Activated naive CD4-positive, alpha-beta T cell treated with Interleukin-2 at 50 U/mL for 16 hours (primary cell): ENCODE results near the gene MRPL54.
"Not testable (repeated sequence)": the region's sequence is repeated elsewhere in the genome, so short reads cannot be mapped to it uniquely, and the experiment has no call there.

Experiments
- DNase-seq: peaks from one replicate; pipeline ENCODE4 v3.0.0-alpha.2; 2020

MRPL54 gene

DNA sequence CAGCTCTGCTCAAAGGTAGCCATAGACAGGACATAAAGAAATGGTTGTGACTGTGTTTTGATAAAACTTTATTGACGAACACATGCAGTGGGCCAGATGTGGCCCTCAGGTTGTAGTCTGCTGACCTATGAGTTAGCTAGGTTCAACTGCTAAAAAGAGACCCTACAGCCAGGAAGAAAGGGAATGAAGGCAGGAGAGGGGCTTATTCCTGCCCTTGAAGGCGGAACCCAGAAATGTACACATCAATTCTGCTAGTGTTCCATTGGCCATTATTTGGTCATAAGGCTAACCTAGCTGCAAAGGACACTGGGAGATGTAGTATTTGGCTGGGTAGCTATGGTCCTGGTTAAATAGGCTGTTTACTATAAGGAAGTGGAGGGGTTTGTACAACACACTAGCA, 19.0 kb upstream of the MRPL54 start:
- DNase-seq, result no peak

DNA sequence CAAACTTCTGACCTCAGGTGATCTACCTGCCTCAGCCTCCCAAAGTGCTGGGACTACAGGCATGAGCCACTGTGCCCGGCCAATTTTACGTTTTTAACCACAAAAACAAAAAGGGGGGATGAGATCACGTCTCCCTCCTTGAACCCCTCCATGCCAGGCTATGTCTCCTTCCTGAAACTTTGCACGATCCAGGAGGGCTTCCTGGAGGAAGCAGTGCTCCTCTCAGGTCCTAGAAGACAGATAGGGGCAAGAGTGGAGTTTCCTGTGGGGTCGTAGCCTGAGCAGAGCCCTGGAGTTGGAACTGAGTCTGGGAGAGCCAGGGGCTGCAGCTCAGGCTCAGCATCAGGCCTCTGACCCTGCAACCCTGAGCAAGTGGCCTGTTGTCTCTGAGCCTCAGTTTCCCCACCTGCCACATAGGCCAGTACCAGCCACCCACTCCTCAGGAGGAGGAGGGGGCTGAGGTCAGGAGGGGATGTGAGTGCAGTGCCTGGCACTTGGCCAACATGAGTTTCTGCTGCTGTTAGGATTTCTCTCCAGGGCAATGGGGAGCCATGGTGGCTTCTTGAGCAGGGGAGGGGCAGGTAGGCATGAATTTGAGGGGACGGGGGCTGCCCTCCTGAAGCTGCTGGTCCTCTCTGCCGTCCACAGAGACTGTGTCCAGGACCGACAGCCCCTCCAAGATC, 17.0 kb upstream of the MRPL54 start:
- no peak for DNase-seq

DNA sequence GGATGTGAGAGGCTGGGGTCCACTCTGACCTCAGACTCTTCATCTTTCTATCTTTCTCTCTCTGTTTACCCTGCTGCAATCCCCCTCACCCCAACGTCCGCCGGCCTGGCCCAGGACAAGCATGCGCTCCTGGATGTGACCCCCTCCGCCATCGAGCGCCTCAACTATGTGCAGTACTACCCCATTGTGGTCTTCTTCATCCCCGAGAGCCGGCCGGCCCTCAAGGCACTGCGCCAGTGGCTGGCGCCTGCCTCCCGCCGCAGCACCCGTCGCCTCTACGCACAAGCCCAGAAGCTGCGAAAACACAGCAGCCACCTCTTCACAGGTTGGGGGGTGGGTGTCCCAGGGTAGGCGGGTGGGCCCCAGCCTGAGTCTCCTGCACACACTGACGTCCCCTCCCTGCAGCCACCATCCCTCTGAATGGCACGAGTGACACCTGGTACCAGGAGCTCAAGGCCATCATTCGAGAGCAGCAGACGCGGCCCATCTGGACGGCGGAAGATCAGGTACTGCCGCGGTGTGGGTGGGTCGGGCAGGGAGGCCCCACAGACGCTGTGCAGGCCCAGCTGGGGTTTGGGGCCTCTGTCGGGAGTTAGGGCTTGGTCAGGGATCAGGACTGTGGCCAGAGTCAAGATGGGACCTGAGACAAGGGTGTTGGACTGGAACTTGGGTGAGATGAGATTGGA, 16.0 kb upstream of the MRPL54 start:
- no peak for DNase-seq

DNA sequence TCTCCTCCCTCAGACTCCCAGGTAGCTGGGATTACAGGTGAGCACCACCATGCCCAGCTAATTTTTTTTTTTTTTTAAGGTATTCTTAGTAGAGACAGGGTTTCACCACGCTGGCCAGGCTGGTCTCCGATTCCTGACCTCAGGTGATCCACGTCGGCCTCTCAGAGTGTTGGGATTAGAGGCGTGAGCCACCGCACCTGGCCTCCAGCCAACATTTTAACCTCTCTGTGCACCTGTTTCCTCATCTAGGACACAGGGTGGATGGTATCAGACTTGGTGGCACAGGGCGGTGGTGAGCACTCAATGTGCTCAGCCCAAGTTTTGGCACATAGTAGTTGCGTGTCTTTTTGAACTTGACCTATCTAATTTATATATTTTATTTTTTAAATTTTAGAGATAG, 13.5 kb upstream of the MRPL54 start:
- DNase-seq, result no peak

DNA sequence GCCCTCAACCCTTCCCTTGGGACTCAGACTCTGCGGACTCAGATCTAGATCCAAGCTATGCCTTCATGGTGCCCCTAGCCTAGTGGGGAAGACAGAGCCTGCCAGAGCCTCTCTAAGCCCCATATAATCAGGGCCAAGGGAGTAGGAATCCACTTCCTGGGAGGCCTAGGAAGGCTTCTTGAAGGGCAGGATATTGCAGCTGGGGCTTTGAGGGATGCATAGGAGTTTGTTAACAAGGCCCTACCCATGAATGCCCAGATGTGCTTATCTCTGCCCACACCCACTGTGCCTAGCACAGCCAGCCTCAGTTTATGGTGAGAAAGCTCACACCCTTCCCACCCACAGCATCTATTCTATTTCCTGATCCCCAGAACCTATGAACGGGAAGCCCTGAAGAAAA, 12.3 kb upstream of the MRPL54 start:
- DNase-seq, result no peak

DNA sequence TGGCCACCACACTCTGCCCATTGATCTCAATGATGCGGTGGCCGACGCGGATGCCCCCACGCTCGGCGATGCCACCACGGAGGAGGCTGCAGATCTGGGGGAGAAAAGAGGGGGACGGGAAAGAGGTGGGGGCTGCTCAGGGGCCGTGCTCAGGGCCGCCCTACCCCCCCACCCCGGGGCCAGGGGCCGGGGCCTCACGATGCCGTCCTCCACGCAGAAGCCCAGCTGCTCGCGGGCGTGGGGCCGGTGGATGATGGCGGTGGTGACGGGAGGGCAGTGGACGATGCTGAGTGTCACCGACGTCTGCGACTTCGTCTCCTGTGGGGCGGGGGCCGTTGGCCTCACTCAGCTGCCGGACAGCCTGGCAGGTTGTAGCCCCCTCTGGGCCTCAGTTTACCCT, 11.2 kb upstream of the MRPL54 start:
- no peak for DNase-seq

DNA sequence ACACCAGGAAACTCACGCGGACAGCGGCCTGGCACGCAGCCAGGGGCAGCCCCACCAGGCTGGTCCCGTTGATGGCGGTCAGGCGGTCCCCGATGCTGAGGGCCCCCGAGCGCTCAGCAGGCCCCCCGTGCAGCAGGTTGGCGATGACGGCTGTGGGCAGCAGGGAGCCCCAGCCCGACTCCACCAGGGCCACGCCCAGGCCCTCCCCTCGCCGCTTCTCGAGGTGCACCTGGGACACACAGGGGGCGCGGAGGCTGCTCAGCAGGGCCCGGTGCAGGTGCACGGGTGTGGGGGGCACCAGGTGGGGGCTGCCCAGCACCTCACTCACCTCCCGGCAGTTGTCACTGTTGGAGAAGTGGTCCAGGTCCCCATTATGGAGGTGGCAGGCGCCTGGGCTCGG, 10.0 kb upstream of the MRPL54 start:
- no peak for DNase-seq

DNA sequence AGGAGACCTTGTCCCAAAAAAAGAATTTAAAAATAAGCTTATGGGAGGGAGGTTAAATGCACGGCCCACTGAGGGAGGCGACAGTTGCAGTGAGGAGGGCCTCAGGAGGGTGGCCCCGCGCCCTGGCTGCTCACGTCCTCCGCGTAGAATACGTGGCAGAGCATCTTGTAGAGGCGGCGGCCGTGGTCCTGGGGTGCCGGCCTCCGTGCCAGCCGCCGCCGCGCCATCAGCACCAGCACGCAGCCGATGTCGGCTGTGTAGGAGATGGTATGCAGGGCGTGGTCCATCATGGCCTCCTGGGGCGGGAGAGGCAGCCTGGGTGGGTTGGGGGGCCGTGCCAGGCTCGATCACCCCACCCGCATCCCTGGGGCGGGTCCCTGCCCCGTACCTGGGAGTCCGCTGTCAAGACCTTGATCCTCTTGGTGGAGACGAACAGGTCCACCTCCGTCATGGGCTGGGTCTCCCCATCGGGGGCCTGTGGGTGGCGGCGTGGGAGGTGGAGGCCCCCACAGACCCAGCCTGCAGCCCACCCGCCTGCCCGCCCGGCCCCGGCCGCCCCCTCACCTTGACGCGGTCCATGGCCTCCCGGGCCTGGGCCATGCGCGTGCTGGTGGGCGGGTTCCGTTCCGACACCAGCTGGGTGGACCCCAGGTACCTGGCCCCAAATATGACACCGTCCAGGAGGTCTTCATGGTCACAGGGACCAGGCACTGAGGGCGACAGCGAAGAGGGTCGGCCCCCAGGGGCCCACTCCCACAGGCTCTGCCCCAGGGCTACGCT, 8.7 kb upstream of the MRPL54 start:
- no peak for DNase-seq

DNA sequence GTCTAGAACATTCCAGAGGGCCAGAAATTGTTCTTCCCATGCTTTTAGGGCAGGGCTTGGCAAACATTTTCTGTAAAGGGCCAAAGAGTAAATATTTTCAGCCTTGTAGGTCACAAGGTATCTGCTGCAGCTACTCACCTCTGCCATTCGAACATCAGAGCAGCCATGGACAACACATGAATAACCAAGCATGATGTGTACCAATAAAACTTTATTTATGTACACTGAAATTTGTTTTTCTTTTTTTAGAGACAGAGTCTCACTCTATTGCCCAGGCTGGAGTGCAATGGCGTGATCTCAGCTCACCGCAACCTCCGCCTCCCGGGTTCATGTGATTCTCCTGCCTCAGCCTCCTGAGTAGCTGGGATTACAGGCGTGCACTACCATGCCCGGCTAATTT, 4.8 kb upstream of the MRPL54 start:
- DNase-seq, result not testable (repeated sequence)

DNA sequence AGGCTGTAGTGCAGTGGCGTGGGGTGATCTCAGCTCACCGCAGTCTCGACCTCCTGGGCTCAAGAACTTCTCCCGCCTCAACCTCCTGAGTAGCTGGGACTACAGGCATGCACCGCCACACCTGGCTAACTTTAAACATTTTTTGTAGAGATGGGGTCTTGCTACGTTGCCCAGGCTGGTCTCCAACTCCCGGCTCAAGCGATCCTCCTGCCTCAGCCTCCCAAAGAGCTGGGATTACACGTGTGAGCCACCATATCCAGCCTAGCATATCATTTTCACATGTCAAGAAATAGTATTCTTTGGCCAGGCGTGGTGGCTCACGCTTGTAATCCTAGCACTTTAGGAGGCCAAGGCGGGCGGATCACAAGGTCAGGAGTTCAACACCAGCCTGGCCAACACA, 4.2 kb upstream of the MRPL54 start:
- DNase-seq, result not testable (repeated sequence)

DNA sequence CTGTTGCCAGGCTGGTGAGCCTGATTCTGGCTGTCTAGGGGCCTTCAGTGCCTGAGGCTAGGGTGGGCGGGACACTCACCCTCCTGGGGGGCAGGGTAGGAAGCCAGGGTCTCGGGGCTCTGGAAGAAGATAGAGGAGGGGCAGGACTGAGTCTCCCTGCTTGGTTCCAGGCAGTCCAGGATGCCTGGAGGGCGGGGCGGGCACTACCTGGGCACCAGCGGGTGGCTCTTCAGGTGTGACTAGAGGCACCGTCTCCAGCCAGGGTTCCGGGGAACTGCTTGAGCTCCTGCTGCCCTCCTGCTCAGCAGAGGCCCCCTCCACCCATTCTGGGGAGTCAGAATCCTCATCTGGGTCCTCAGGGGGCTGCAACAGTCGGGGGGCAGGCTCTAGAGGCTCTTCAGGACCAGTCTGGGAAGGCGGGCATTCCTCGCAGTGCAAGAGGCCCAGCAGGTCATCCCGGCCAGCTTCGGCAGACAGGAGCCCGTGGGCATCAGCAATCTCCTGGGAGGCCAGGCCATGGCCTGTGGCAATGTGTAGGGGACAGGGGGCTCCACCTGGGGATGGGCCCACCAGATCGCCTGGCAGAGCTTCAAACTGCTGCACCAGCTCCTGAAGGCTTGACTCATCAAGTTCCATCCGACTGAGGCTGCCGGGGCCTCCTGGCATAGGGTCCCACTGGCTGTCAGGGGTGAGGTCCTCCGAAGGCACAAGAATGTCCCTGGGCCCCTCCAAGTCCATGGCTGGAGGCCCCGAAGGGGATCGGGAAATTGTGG, 2.8 kb upstream of the MRPL54 start:
- DNase-seq, result no peak

DNA sequence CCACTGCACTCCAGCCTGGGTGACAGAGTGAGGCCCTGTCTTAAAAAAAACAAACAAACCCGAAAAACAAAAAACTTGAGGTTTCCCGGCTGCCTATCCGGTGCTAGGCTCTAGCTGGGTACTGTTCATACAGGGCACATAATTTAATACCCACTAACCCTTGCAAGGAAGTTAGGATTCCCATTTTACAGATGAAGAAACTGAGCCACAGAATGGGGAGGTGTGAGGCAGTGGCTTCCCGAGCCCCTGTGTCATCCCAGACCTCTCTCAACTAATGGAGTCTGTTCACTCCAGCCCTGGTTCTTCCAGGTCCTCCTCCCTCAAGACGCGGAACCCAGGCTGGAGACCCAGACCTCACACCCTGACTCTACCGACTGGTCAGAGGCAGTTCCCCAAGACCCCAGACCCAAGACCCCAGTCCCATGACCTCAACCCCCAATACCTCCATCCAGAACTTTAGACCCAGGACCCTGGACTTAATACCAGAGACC, 1.6 kb upstream of the MRPL54 start:
- DNase-seq, result peak; percentile 10

DNA sequence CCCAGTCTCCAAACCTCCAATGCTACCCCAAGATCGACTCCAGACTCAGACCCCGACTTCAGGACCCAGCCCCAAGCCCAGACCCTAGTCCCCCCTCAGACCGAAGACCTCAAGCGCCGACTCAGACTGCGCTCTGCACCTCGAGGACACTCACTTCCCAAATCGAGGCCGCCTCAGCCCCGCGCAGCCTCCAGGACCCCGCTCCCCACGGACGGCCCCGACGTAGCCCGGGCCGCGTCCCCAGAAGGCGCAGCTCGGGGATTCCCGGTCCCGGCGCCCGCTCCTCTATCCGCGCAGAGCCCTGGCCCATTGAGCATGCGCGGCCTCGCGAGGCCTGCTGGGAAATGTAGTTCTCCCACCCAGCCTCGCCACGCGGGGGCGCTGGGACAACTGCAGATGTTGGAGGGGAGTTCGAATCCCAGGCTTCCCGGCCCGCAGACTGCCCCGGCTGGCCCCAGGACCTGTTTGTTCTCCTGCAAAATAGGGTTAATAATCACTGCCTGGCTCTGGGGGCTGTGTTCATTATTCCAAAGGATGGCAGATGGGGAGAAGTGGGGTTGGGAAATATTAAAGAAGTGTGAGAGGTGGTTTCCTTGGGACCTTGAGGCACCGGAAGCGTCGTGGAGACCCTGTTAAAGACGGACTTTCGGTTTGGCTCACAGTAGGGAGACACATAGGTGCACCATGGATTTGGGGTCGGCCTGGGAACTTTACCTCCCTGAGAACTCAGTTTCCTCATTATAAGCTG, 926 bp upstream of the MRPL54 start, which contains the start of gene APBA3:
Gene APBA3 (minus strand): TSS at position 311 of the 748 bp plus-strand sequence. CDS start 1,428 bp downstream, outside the sequence.
- DNase-seq, result peak; percentile 96

DNA sequence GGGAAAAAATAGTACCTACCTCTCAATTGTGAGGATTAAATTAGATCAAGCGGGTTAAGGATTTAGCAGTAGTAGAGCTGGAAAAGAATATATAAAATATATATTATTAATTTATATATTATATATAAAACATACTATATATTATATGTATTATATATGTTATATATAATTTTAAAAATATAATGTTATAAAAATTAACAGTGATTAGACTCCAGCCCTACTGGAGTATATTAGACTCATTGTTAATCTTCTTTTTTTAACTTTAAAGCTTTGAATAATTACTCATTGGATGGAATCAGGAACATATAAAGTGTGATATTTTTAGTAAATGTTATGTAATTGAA, 380 bp upstream of the MRPL54 start:
- DNase-seq, result no peak

DNA sequence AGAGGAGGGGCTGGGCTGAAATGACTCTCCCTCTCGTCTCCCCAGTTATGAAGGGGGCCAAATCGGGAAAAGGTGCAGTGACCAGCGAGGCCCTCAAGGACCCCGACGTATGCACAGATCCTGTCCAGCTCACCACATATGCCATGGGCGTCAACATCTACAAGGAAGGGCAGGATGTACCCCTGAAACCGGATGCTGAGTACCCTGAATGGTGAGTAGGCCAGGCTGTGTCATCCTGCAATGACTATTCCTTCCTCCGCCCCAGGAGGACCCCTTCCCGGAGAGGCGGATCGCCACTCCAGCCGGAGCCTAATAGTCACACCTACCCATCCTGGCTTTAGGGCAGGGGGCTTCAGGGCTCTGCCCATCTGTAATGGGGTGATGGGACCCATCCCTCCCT, 2.6 kb downstream of the MRPL54 start:
- no peak for DNase-seq

DNA sequence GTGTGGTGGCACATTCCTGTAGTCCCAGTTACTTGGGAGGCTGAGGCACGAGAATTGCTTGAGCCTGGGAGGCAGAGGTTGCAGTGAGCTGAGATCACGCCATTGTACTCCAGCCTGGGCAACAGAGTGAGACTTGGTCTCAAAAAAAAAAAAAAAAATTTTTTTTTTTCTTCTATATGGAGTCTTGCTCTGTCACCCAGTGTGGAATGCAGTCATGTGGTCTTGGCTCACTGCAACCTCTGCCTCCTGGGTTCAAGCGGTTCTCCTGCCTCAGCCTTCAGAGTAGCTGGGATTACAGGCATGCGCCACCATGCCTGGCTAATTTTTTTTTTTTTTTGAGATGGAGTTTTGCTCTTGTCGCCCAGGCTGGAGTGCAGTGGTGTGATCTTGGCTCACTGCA, 3.3 kb downstream of the MRPL54 start:
- not testable (repeated sequence) for DNase-seq

DNA sequence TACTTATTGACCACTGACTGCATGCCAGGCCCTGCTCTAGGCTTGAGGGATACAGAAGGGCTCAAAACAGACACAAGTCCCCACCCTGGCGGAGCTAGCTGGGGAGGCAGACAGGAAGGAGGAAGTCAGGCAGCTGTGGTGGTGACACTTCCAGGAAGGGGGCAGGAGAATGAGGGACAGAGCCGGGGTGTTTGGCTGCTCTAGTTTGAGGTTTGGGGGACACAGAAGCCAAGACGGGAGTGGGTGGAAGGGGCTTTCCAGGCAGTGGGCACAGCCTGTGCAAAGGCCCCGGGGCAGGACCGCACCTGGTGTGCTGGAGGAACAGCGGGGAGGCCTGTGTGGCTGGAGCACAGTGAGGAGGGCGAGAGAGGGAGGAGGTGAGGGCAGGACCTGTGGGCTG, 4.0 kb downstream of the MRPL54 start:
- peak; percentile 5 for DNase-seq

DNA sequence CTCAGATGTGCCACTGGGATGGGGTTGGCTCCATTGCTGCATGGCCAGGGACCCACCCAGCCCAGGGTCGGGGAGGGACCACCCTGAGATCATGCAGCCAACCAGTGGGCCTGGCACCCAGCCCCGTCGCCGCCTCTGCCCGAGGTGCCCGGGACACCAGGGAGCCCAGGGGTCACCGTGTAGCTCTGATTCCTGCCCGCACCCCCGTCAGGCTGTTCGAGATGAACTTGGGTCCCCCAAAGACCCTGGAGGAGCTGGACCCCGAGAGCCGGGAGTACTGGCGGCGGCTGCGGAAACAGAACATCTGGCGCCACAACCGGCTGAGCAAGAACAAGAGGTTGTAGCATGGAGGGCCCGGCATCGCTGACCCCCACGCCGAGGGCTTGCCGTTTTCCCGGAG, 4.6 kb downstream of the MRPL54 start:
- DNase-seq, result no peak

DNA sequence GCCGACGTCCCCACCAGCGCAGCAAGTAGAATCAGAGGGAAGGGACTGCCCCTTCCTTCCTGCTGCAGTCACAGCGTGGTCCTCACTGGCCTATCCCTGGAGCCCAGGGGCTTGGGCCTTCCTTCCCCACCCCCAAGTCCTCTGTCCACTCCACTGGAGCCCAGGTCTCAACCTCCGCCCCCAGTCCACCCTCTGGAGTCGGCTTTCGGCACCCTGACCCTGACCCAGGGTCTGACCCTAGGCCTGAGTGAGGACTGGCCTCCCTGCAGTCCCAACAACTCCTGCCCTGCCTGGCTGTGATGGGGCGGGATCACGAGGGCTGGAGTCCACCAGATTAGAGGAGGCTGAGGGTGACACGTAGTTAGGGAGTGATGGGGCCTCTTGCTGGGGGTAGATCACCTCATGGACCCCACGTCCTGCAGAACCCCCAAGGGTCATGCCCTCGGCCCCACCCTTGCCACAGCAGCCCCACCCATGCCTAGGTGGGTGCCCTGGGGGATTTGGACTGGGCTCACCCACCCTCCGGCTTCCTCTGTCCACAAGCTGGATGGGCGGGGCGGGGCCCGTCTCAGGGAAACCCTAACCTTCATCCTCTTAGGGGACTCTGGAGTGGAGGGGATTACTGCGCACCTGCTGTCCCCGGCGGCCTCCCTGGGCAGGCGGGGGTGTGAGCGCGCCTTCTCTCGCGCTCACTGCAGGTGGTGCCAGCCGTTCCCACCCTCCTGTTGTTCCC, 5.7 kb downstream of the MRPL54 start:
- no peak for DNase-seq

DNA sequence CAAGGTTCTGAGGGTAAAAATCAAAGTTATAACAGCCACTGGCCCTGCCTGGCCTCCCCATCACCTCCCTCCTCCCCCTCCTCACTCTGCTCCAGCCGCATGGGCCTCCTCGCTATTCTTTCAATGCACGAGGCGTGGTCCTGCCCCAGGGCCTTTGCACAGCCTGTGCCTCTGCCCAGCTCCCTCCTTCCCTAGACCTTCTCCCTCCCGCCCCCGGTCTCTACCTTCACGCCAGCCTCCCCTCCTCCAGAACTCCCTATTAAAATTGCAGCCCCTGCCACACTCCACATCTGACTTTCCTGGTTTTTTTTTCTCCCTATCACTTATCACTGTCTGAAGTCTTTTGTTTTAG, 6.2 kb downstream of the MRPL54 start:
- DNase-seq, result no peak

DNA sequence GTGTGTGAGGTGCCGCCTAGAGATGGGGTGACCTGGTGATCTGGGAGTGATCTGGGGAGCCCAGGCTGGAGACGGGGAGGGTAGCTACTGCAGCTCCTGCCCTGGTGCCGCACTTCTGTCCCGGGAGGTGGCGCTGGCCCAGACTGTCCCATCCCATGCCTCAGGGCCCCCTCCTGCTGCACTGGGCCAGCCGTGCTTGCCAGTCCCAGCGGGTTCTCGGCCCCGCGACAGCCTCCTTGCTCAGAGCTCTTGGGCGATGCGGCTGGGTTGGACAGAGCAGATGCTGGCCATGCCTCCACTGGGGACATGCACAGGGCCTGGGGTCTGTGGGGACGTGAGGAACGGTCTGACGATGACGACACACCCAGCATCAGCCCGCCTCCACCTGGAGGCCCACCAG, 7.0 kb downstream of the MRPL54 start:
- no peak for DNase-seq
